Measurements from ENCODE around the gene SMARCA2.
"Not testable (repeated sequence)": the region's sequence is repeated elsewhere in the genome, so short reads cannot be mapped to it uniquely, and the experiment has no call there.

The SMARCA2 gene

DNA sequence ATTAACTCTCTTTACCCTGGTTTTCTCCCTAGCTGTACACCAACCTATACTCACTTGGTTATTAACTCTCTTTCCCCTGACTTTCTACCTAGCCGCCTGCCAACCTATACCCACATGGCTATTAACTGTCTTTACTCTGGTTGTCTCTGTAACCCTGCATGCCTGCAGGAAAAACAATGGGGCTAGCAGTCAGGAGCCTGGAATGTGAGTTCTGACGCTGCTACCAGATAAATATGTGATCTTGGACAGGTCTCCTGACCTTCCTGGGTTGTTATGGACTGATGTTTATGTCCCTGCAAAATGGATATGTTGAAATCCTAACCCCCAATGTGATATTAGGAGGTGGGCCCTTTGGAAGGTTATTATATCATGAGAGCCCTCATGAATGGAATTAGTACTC, 119.2 kb downstream of the SMARCA2 start:
- POLR2A ChIA-PET (ENCODE audit: low non-redundant PET), result no interaction called here
- CTCF ChIA-PET, result no interaction called here
- H3K27ac ChIP-seq, result no peak overlapping the region
- no peak for DNase-seq (ENCODE audit: low spot score)
- TF ChIP-seq, protein P1, sequence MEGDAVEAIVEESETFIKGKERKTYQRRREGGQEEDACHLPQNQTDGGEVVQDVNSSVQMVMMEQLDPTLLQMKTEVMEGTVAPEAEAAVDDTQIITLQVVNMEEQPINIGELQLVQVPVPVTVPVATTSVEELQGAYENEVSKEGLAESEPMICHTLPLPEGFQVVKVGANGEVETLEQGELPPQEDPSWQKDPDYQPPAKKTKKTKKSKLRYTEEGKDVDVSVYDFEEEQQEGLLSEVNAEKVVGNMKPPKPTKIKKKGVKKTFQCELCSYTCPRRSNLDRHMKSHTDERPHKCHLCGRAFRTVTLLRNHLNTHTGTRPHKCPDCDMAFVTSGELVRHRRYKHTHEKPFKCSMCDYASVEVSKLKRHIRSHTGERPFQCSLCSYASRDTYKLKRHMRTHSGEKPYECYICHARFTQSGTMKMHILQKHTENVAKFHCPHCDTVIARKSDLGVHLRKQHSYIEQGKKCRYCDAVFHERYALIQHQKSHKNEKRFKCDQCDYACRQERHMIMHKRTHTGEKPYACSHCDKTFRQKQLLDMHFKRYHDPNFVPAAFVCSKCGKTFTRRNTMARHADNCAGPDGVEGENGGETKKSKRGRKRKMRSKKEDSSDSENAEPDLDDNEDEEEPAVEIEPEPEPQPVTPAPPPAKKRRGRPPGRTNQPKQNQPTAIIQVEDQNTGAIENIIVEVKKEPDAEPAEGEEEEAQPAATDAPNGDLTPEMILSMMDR (conservative IDR thresholded peaks at IDR 0.05; ENCODE audit: low read depth), result no peak

DNA sequence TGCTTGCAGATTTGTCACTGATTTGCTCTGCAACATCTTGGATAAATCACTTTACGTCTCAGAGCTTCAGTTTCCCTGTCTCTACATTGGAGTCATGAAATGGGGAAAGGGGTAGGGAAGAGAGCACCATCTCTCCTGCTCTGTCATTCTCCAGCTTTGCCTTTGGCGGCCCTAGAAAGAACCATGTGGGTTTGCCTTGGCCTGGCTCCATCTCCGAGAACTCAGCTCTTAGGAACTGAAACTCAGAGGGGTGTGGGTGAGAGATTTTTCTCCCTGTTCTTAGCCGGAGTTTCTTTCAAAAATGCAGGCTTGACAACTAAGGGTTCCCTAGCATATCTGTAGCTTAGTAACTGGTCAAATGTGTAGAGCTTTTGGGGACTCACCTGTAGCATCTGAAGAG, 123.5 kb downstream of the SMARCA2 start:
- CTCF ChIA-PET, result no interaction called here
- TF ChIP-seq, protein P1 (conservative IDR thresholded peaks at IDR 0.05; ENCODE audit: low read depth), result no peak
- H3K27ac ChIP-seq, result no peak overlapping the region
- POLR2A ChIA-PET (ENCODE audit: low non-redundant PET), result no interaction called here
- no peak for DNase-seq (ENCODE audit: low spot score)

DNA sequence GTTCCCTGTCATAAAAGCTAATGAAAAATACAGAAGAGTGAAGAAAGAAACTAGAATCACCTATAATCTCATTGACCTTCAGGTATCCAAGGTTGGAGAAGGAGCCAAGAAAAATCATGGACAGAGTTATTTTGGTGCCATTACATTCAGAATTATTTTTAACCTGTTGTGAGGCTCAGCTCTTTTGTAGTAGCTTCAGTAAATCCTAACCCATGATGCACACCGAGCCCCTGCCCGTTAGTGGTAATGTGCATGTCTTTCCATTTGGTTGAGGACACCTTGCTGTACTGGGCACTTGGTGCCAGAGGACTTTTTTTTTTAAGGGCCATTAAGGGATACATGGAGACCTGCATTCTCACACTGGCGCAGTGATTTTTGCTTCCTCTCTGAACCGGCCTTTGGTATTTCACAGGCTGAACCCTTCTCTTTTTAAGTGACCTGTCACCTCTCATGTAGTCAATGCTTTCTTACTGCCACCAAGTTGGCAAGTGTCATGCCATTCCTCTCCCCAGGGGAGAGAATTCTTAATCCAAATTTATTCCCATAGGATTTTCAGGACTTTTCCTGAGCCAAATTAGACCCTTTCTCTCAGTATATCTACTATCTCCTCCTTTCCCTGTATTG, 125.6 kb downstream of the SMARCA2 start:
- DNase-seq (ENCODE audit: low spot score), result no peak
- CTCF ChIA-PET, result no interaction called here
- POLR2A ChIA-PET (ENCODE audit: low non-redundant PET), result no interaction called here
- H3K27ac ChIP-seq, result no peak overlapping the region
- TF ChIP-seq, protein P1 (conservative IDR thresholded peaks at IDR 0.05; ENCODE audit: low read depth), result no peak

DNA sequence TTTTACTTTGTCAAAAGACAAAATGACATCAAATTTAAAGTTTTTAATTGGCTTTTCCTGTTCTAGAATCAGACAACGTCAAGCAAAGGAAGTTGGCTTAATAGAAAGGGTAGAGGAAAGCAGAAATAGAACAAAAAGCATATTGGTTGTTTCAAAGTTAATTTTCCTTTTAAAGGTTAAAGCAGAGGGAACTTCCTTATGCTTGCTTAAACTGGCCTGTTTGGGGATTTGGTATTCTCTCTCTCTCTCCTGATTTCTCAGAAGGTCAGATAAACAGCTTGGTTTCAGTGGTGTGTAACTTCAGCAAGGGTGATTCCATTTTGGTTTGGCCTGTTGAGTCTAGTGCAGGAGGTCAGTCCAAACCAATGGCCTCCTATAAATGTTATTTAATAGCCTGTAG, 127.1 kb downstream of the SMARCA2 start:
- H3K27ac ChIP-seq, result no peak overlapping the region
- TF ChIP-seq, protein P1 (conservative IDR thresholded peaks at IDR 0.05; ENCODE audit: low read depth), result no peak
- ChIA-PET POLR2A (ENCODE audit: low non-redundant PET) (no interaction called here), CTCF (no interaction called here)
- DNase-seq (ENCODE audit: low spot score), result no peak

DNA sequence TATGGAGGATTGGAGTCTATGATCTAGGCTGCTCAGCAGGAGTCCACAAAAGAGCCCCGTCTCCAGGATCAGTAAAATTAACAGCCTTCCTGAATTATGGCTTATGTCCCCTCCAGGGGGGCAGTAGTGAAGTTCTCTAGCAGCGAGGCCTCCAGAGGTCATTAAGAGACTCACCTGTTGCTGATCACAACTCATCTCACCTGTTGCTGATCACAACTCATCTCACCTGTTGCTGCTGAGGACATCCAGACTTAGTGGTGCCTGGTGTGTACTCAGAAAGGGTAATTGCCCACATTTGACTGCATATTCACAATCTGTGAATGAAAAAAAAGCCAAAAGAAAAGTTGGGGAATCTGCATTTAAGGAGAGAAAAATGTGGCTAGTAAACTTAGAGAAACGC, 129.5 kb downstream of the SMARCA2 start:
- POLR2A ChIA-PET (ENCODE audit: low non-redundant PET), result no interaction called here
- TF ChIP-seq, protein P1 (conservative IDR thresholded peaks at IDR 0.05; ENCODE audit: low read depth), result no peak
- no peak overlapping the region for H3K27ac ChIP-seq
- no peak for DNase-seq (ENCODE audit: low spot score)
- CTCF ChIA-PET, result no interaction called here

DNA sequence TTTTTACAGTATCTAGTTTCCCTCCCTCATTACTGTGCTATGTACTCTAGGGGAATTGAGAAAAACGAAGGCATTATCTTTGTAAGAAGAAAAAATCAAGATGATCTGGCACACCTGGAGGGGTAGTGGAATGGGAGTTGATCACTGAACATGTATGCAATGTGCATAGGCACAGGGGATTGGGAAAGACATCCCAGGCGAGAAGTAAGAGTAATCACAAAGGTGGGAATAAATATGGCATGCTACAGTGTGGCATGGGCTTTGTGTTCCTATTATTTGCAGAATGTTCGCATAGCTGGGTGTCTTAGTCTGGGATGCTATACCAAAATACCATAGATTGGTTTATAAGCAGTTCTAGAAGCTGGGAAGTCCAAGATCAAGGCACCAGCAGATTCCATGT, 130.6 kb downstream of the SMARCA2 start:
- CTCF ChIA-PET, result interaction anchor here (0.6 kb wide), 1 partner anchor 973 kb away, joined by 3 read pairs; no protein-coding TSS in a partner anchor

DNA sequence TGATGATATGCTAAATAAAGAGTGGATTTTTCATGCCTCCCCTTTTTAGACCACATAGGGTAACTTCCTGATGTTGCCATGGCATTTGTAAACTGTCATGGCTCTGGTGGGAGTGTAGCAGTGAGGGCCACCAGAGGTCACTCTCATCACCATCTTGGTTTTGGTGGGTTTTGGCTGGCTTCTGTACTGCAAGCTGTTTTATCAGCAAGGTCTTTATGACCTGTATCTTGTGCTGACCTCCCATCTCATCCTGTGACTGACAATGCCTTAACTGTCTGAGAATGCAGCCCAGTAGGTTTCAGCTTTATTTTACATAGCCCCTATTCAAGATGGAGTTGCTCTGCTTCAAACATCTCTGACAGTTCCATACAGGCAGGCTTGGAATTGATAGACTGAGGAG, 131.6 kb downstream of the SMARCA2 start:
- POLR2A ChIA-PET (ENCODE audit: low non-redundant PET); DNase-seq (ENCODE audit: low spot score); H3K27ac ChIP-seq; CTCF ChIA-PET: not testable (repeated sequence)

More for the DNA sequence above, 130.6 kb downstream of the SMARCA2 start:
- POLR2A ChIA-PET (ENCODE audit: low non-redundant PET), result no interaction called here
- H3K27ac ChIP-seq, result no peak overlapping the region
- TF ChIP-seq, protein P1 (conservative IDR thresholded peaks at IDR 0.05; ENCODE audit: low read depth), result no peak
- no peak for DNase-seq (ENCODE audit: low spot score)
